ENCODE results near the gene ADAMTS15. TPM values are rescaled to one million over a fixed set of nuclear protein-coding genes. Genes with fewer than 3 reads are reported as not detected.

Gene ADAMTS15
- total and polyA plus RNA-seq, 10 donors, result 0.41 to 6.9 (median 2.2) TPM

DNA sequence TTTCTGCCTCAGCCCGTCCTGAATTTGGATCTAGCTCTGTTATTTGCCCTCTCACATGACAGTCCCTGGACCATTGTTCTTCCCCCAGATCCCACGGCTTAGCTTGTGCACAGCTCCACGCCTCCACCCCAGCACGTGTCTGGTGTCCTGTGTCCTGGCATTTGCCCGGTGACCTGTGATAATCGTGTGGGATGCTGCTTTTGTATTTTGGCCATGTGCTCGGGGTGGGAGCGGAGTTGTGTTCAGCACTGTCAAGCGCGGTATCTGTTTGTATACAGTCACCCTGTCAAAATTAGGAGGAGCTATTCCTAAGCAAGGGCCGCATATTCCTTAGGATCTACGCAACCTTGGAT is 31.9 kb upstream of the ADAMTS15 start:
- Histone ChIP-seq H3K36me3 (no peaks in the 10 kb centered on the region), H3K4me1 (no peaks in the 10 kb centered on the region), H3K27ac (no peak overlapping the region), H3K27me3 (replicated peaks in 1 of 7) (peaks cover 0 to 26% (median 0%) of the 10 kb centered on the region in 7 donors), H3K4me3 (no peak overlapping the region), H3K9me3 (no peaks in the 10 kb centered on the region)
- no peak for DNase-seq
- TF ChIP-seq POLR2AphosphoS5 (IDR thresholded peaks at IDR 0.05) (no peak), POLR2A (IDR thresholded peaks at IDR 0.05) (no peak)
- TF ChIP-seq, protein P1, sequence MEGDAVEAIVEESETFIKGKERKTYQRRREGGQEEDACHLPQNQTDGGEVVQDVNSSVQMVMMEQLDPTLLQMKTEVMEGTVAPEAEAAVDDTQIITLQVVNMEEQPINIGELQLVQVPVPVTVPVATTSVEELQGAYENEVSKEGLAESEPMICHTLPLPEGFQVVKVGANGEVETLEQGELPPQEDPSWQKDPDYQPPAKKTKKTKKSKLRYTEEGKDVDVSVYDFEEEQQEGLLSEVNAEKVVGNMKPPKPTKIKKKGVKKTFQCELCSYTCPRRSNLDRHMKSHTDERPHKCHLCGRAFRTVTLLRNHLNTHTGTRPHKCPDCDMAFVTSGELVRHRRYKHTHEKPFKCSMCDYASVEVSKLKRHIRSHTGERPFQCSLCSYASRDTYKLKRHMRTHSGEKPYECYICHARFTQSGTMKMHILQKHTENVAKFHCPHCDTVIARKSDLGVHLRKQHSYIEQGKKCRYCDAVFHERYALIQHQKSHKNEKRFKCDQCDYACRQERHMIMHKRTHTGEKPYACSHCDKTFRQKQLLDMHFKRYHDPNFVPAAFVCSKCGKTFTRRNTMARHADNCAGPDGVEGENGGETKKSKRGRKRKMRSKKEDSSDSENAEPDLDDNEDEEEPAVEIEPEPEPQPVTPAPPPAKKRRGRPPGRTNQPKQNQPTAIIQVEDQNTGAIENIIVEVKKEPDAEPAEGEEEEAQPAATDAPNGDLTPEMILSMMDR (IDR thresholded peaks at IDR 0.05 in 8 of 11, conservative IDR thresholded peaks at IDR 0.05 in 3 of 11), result no peak
- intact Hi-C loops (cut with DNase I; ENCODE audit: low total_unique reads), result no loop called here
- 74 to 89% (median 84%) methylated on average over 10 to 12 of the region's 12 CpGs for WGBS, 5 donors

DNA sequence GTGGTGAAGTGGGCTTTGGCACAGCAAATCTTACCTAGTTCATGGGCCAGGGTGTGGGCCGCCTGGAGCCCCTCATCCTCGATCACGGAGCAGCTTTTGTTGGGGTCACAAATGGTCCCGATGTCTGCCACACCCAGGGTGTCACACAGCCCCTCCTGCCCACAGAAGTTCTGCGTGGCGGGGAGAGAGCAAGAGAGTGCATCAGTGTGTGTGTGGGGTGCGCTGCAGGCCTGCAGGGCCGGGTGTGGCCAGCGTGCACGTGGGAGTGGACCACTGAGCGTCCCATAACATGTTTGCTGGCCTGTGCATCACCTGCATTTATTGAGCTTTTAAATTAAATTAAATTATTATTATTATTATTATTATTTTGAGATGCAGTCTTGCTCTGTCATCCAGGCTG is 31.5 kb upstream of the ADAMTS15 start:
- H3K9me3 ChIP-seq, result no peaks in the 10 kb centered on the region
- intact Hi-C loops (cut with DNase I; ENCODE audit: low total_unique reads), result no loop called here
- DNase-seq, result no peak
- TF ChIP-seq POLR2AphosphoS5 (IDR thresholded peaks at IDR 0.05) (no peak), POLR2A (IDR thresholded peaks at IDR 0.05) (no peak)
- TF ChIP-seq, protein P1 (IDR thresholded peaks at IDR 0.05 in 8 of 11, conservative IDR thresholded peaks at IDR 0.05 in 3 of 11), result no peak
- H3K36me3 ChIP-seq, result no peaks in the 10 kb centered on the region
- 91 to 96% (median 93%) methylated on average over 7 to 11 of the region's 11 CpGs for WGBS, 5 donors
- no peak overlapping the region for H3K4me3 ChIP-seq
- no peak overlapping the region for H3K27ac ChIP-seq
- no peaks in the 10 kb centered on the region for H3K4me1 ChIP-seq
- peaks cover 0 to 30% (median 0%) of the 10 kb centered on the region in 7 donors for H3K27me3 ChIP-seq (replicated peaks in 1 of 7)

DNA sequence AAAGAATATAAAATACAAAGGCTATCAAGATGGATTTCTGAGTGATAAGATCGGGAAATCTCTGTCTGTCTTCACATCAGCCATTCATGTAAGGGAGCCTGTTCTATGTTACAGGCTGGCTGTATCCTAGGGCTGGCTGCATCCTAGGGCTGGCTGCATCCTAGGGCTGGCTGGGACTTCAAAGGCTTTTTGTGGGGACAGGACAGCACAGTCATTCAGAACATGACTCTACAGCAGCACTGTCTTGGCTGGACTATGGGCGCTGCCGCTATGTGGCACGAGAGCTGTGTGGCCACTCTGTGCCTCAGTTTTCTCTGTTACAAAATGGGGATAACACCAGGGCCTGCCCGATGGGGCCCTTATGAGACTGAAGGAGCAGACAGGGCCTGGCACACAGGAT is 30.2 kb upstream of the ADAMTS15 start:
- Histone ChIP-seq H3K4me1 (no peaks in the 10 kb centered on the region), H3K4me3 (no peak overlapping the region), H3K27me3 (replicated peaks in 1 of 7) (peaks cover 0 to 39% (median 0%) of the 10 kb centered on the region in 7 donors), H3K9me3 (no peaks in the 10 kb centered on the region), H3K27ac (no peak overlapping the region), H3K36me3 (no peaks in the 10 kb centered on the region)
- 79 to 97% (median 94%) methylated on average over 5 of the region's 5 CpGs for WGBS, 5 donors
- intact Hi-C loops (cut with DNase I; ENCODE audit: low total_unique reads), result no loop called here
- TF ChIP-seq POLR2A (IDR thresholded peaks at IDR 0.05) (no peak), POLR2AphosphoS5 (IDR thresholded peaks at IDR 0.05) (no peak)
- TF ChIP-seq, protein P1 (IDR thresholded peaks at IDR 0.05 in 8 of 11, conservative IDR thresholded peaks at IDR 0.05 in 3 of 11), result no peak
- no peak for DNase-seq

DNA sequence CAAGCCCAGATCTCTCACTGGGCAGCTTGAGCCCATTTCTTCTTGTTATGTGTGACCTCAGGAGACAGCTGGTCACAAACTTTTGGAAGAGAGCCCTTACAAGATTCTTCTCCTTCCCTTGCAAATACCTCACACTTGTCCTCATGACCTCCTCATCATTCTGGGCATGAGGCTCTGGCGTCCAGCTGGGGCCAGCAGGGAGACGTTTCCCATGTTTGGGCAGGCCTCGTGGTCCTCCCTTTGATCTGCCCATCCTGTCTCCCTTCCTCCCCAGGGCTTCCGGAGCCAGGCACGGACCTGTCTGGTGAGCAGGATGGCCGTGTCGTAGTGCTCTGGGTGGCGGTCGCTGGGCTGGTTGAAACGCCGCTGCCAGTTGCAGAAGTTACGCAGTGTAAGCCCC is 29.7 kb upstream of the ADAMTS15 start:
- DNase-seq, result no peak
- H3K4me1 ChIP-seq, result no peaks in the 10 kb centered on the region
- intact Hi-C loops (cut with DNase I; ENCODE audit: low total_unique reads), result no loop called here
- no peak overlapping the region for H3K27ac ChIP-seq
- no peaks in the 10 kb centered on the region for H3K9me3 ChIP-seq
- 50 to 73% (median 61%) methylated on average over 11 to 12 of the region's 12 CpGs for WGBS, 5 donors
- no peaks in the 10 kb centered on the region for H3K36me3 ChIP-seq
- peaks cover 0 to 44% (median 0%) of the 10 kb centered on the region in 7 donors for H3K27me3 ChIP-seq (replicated peaks in 1 of 7)
- TF ChIP-seq POLR2A (IDR thresholded peaks at IDR 0.05) (no peak), POLR2AphosphoS5 (IDR thresholded peaks at IDR 0.05) (peak; percentile 39 to 47 (median 40))
- TF ChIP-seq, protein P1 (IDR thresholded peaks at IDR 0.05 in 8 of 11, conservative IDR thresholded peaks at IDR 0.05 in 3 of 11), result no peak
- H3K4me3 ChIP-seq, result no peak overlapping the region
